PC-3 (cell line): ENCODE measurements around the gene SGCD.

ENCODE experiments used
- CTCF ChIP-seq: fragments of 300-600 bp; sonication (generic); conservative IDR thresholded peaks from 2 replicates; pipeline ENCODE4 v1.5.1; 2017; ENCODE audit warnings: antibody characterized with exemption, low read depth, mild to moderate bottlenecking, low read length
- EZH2 ChIP-seq: fragments of 300-600 bp; sonication (generic); IDR thresholded peaks from one replicate; pipeline ENCODE4 v1.6.1; 2017; ENCODE audit warnings: antibody characterized with exemption, mild to moderate bottlenecking, low read length; ENCODE audit not compliant: unreplicated experiment
- EZH2phosphoT487 ChIP-seq: fragments of 300-600 bp; sonication (generic); IDR thresholded peaks from 2 replicates; pipeline ENCODE4 v1.6.1; 2018; ENCODE audit warnings: mild to moderate bottlenecking, antibody characterized with exemption, low read length, borderline replicate concordance

- TF ChIP-seq CTCF (no peak), EZH2phosphoT487 (no peak), EZH2 (no peak)
Observed at GRCh38 chr5:156385416-156385815, 58.5 kb downstream of the SGCD start.
